H1 (cell line): ENCODE results near the gene DPT. TPM values are rescaled to one million over a fixed set of nuclear protein-coding genes. Genes with fewer than 3 reads are reported as not detected.

ENCODE experiments used
- CTCF ChIA-PET: fragments of 300-600 bp; sonication (Branson Sonifier 250); formaldehyde crosslinking; loops from one replicate; lab custom pipeline; 2021; ENCODE audit not compliant: partially characterized antibody; lab: Charles Lee
- POLR2A ChIA-PET: fragments of 300-600 bp; sonication (Branson Sonifier 250); formaldehyde crosslinking; loops from one replicate; lab custom pipeline; 2021; ENCODE audit warnings: inconsistent platforms; ENCODE audit not compliant: partially characterized antibody; lab: Charles Lee
- DNase-seq, 2 experiments: peaks; one replicate each; pipeline versions ENCODE4 v3.0.0 to v3.0.0-alpha.2; 2010 to 2022; ENCODE audit warnings: low spot score in 2 of 2, low read depth in 1 of 2, mixed read lengths in 1 of 2
- FAIRE-seq: peaks from 2 replicates; lab custom pipeline; 2011; peaks lifted over from hg19 to GRCh38; lab: Jason Lieb, UNC
- H2AFZ ChIP-seq: 2 replicates; pipeline ENCODE4 v1.8.1; 2012; ENCODE audit warnings: low read length, inconsistent platforms
- H2AK5ac ChIP-seq: 2 replicates; pipeline ENCODE4 v1.6.1; 2013; ENCODE audit warnings: low read depth, low read length
- H2BK120ac ChIP-seq: replicated peaks from 2 replicates; pipeline ENCODE3; 2013; ENCODE audit warnings: low read depth, low read length, inconsistent platforms
- H2BK12ac ChIP-seq: 2 replicates; pipeline ENCODE4 v1.6.1; 2013; ENCODE audit warnings: low read depth, low read length
- H2BK15ac ChIP-seq: 2 replicates; pipeline ENCODE4 v1.6.1; 2013; ENCODE audit warnings: low read length
- H2BK20ac ChIP-seq: 2 replicates; pipeline ENCODE4 v1.6.1; 2013; ENCODE audit warnings: low read length
- H2BK5ac ChIP-seq: 2 replicates; pipeline ENCODE4 v1.6.1; 2013; ENCODE audit warnings: low read depth, low read length
- H3K14ac ChIP-seq: 2 replicates; pipeline ENCODE4 v1.6.1; 2013; ENCODE audit warnings: inconsistent platforms; ENCODE audit not compliant: insufficient read length
- H3K18ac ChIP-seq: 2 replicates; pipeline ENCODE4 v1.6.1; 2013; ENCODE audit warnings: low read length; ENCODE audit errors: extremely low read depth
- H3K23ac ChIP-seq: 2 replicates; pipeline ENCODE4 v1.6.1; 2013; ENCODE audit warnings: inconsistent platforms; ENCODE audit not compliant: insufficient read length
- H3K23me2 ChIP-seq: 2 replicates; pipeline ENCODE4 v1.6.1; 2013; ENCODE audit warnings: low read depth, low read length
- H3K27ac ChIP-seq: 2 replicates; pipeline ENCODE4 v1.6.1; 2011; ENCODE audit warnings: low read depth, low read length, inconsistent platforms
- H3K27me3 ChIP-seq, 4 experiments: replicated peaks in 1 of 4; 1 replicate in 1 of 4; 2 replicates in 3 of 4; pipeline versions ENCODE4 v1.6.1 to v1.8.1; 2011 to 2013; ENCODE audit warnings: low read length in 3 of 4, mild to moderate bottlenecking in 3 of 4, inconsistent platforms in 2 of 4, mixed read lengths in 2 of 4, moderate library complexity in 1 of 4; ENCODE audit not compliant: control insufficient read depth in 3 of 4, insufficient read depth in 3 of 4; ENCODE audit errors: extremely low read depth in 1 of 4
- H3K36me3 ChIP-seq, 4 experiments: 2 replicates each; pipeline versions ENCODE4 v1.6.1 to v1.8.1; 2011 to 2013; ENCODE audit warnings: mild to moderate bottlenecking in 4 of 4, low read length in 3 of 4, moderate library complexity in 2 of 4, control low read depth in 1 of 4, inconsistent platforms in 1 of 4; ENCODE audit not compliant: insufficient read depth in 4 of 4, control insufficient read depth in 2 of 4
- H3K4ac ChIP-seq: replicated peaks from 2 replicates; pipeline ENCODE3; 2013; ENCODE audit warnings: low read length, low read depth, mixed read lengths, inconsistent platforms; ENCODE audit not compliant: insufficient read length
- H3K4me1 ChIP-seq, 4 experiments: replicated peaks in 1 of 4; 1 replicate in 1 of 4; 2 replicates in 3 of 4; pipeline versions ENCODE4 v1.6.1 to v1.8.1; 2011 to 2013; ENCODE audit warnings: low read length in 3 of 4, inconsistent platforms in 2 of 4, mixed read lengths in 1 of 4; ENCODE audit not compliant: insufficient read depth in 4 of 4, control insufficient read depth in 3 of 4
- H3K4me2 ChIP-seq, 2 experiments: 2 replicates each; pipeline versions ENCODE4 v1.6.1 to v1.8.1; 2011 to 2013; ENCODE audit warnings: low read depth in 2 of 2, low read length in 2 of 2, control low read depth in 1 of 2, inconsistent platforms in 1 of 2, mild to moderate bottlenecking in 1 of 2; ENCODE audit not compliant: insufficient read depth in 1 of 2
- H3K4me3 ChIP-seq, 4 experiments: fragments of 200-600, 300-600 bp in 1 of 4; sonication (generic), shearing (Covaris generic), sonication (Bioruptor Twin) in 1 of 4; 2 replicates each; pipeline versions ENCODE4 v1.5.1 to v1.8.1; 2011 to 2016; ENCODE audit warnings: low read length in 4 of 4, low read depth in 3 of 4, control low read depth in 2 of 4, inconsistent platforms in 2 of 4, mild to moderate bottlenecking in 2 of 4, mixed read lengths in 1 of 4, moderate library complexity in 1 of 4; ENCODE audit not compliant: insufficient read depth in 2 of 4; ENCODE audit errors: extremely low read depth in 1 of 4
- H3K56ac ChIP-seq: replicated peaks from 2 replicates; pipeline ENCODE3; 2013; ENCODE audit warnings: low read depth, mild to moderate bottlenecking, mixed read lengths, low read length, inconsistent platforms; ENCODE audit not compliant: insufficient read length
- H3K79me1 ChIP-seq: 2 replicates; pipeline ENCODE4 v1.6.1; 2013; ENCODE audit warnings: low read depth, low read length, control low read depth
- H3K79me2 ChIP-seq, 2 experiments: 2 replicates each; pipeline versions ENCODE4 v1.6.1 to v1.8.1; 2012 to 2013; ENCODE audit warnings: low read length in 2 of 2, mild to moderate bottlenecking in 2 of 2, inconsistent platforms in 1 of 2; ENCODE audit not compliant: insufficient read depth in 2 of 2, control insufficient read depth in 1 of 2
- H3K9ac ChIP-seq, 4 experiments: replicated peaks in 1 of 4; 1 replicate in 1 of 4; 2 replicates in 3 of 4; pipeline versions ENCODE4 v1.6.1 to v1.8.1; 2011 to 2013; ENCODE audit warnings: low read depth in 3 of 4, low read length in 3 of 4, control low read depth in 2 of 4, mild to moderate bottlenecking in 2 of 4, moderate library complexity in 2 of 4, inconsistent platforms in 1 of 4; ENCODE audit errors: extremely low read depth in 1 of 4
- H3K9me3 ChIP-seq, 2 experiments: 2 replicates each; pipeline versions ENCODE4 v1.6.1 to v1.8.1; 2012 to 2013; ENCODE audit warnings: mild to moderate bottlenecking in 2 of 2, moderate library complexity in 2 of 2, control low read depth in 1 of 2, inconsistent platforms in 1 of 2, low read depth in 1 of 2, low read length in 1 of 2, mixed read lengths in 1 of 2; ENCODE audit not compliant: insufficient read depth in 2 of 2
- H4K20me1 ChIP-seq, 2 experiments: replicated peaks in 1 of 2; 2 replicates each; pipeline versions ENCODE3 to v1.8.1; 2011 to 2013; ENCODE audit warnings: inconsistent platforms in 2 of 2, low read length in 2 of 2, mild to moderate bottlenecking in 1 of 2; ENCODE audit not compliant: insufficient read depth in 2 of 2, control insufficient read depth in 1 of 2
- H4K5ac ChIP-seq: 2 replicates; pipeline ENCODE4 v1.6.1; 2013; ENCODE audit warnings: low read length, low read depth, mixed read lengths, inconsistent platforms; ENCODE audit not compliant: insufficient read length
- H4K8ac ChIP-seq: 2 replicates; pipeline ENCODE4 v1.8.0; 2013; ENCODE audit warnings: mild to moderate bottlenecking, moderate library complexity, low read length, inconsistent platforms; ENCODE audit not compliant: insufficient read depth; ENCODE audit errors: extremely low read depth
- H4K91ac ChIP-seq: replicated peaks from 2 replicates; pipeline ENCODE3; 2013; ENCODE audit warnings: low read length, mixed read lengths, inconsistent platforms; ENCODE audit not compliant: insufficient read length
- BCL11A ChIP-seq, 2 experiments: IDR thresholded peaks; one replicate each; pipeline ENCODE4 v1.6.1; 2011; ENCODE audit warnings: low read depth in 2 of 2, low read length in 2 of 2, mild to moderate bottlenecking in 2 of 2
- JUN ChIP-seq: IDR thresholded peaks from 2 replicates; pipeline ENCODE4 v1.6.1; 2011; ENCODE audit warnings: low read depth, mild to moderate bottlenecking, improper control_type of control experiment, low read length
- RAD21 ChIP-seq, 2 experiments: IDR thresholded peaks in 1 of 2; conservative IDR thresholded peaks in 1 of 2; 2 replicates each; pipeline ENCODE4 v1.6.1; 2011; ENCODE audit warnings: low read depth in 2 of 2, low read length in 2 of 2, improper control_type of control experiment in 1 of 2, inconsistent platforms in 1 of 2, mild to moderate bottlenecking in 1 of 2, moderate library complexity in 1 of 2
- RFX5 ChIP-seq: IDR thresholded peaks from 2 replicates; pipeline ENCODE4 v1.6.1; 2011; ENCODE audit warnings: low read depth, low read length, improper control_type of control experiment, borderline replicate concordance
- SIRT6 ChIP-seq: IDR thresholded peaks from one replicate; pipeline ENCODE4 v1.7.1; 2012; ENCODE audit warnings: low read length, inconsistent platforms
- SUZ12 ChIP-seq: fragments of 200-600 bp; sonication (generic); IDR thresholded peaks from 2 replicates; pipeline ENCODE4 v1.6.1; 2012; ENCODE audit warnings: mild to moderate bottlenecking, inconsistent platforms, low read length, moderate library complexity, mixed read lengths
- TEAD4 ChIP-seq: IDR thresholded peaks from 2 replicates; pipeline ENCODE4 v1.6.1; 2012; ENCODE audit warnings: low read depth, low read length, inconsistent platforms, mixed read lengths
- whole genome bisulfite sequencing, 2 experiments: shearing (Covaris generic) in 1 of 2; methylation state at CpG; one replicate each; pipeline versions ENCODE4 v1.1.6 to v1.1.7; 2013 to 2015; ENCODE audit warnings: low lambda C conversion rate in 2 of 2, mixed read lengths in 2 of 2, inconsistent platforms in 1 of 2, low coverage in 1 of 2, missing lambda C conversion rate in 1 of 2; ENCODE audit not compliant: insufficient replicate concordance in 2 of 2, insufficient coverage in 1 of 2, insufficient read length in 1 of 2; ENCODE audit errors: extremely low coverage in 1 of 2, missing lambda C conversion rate in 1 of 2; 5-methylcytosine and 5-hydroxymethylcytosine counted together
- polyA plus RNA-seq, 7 experiments: library from polyadenylated mRNA; depleted of rRNA in 3 of 7; stranded (reverse) in 5 of 7; unstranded in 2 of 7; fragments of >200 nt in 5 of 7; fragments of 200-250 nt in 2 of 7; gene quantifications; 1 replicate in 5 of 7; 2 replicates in 1 of 7; 4 replicates in 1 of 7; pipeline versions ENCODE4 v1.2.1 to v1.2.3, GENCODE V29; 2011 to 2013; ENCODE audit warnings: missing spikeins in 2 of 7, mixed read lengths in 2 of 7
- total RNA-seq: library from RNA; stranded (reverse); fragmentation: NEBNext Ultra II Directional; extraction: Animal tissue kit (Norgen Biotek cat#: 25700); gene quantifications from 2 replicates; pipeline ENCODE4 v1.2.1, GENCODE V29; 2021
- TF ChIP-seq, protein P1 (sequence below): IDR thresholded peaks from 2 replicates; pipeline ENCODE4 v1.6.1; 2011; ENCODE audit warnings: low read length, improper control_type of control experiment

DPT gene
- total and polyA plus RNA-seq, 2 of the 8 experiments (the other 6 are each of a cell fraction or from before 2014, with no cell fraction given) = not detected

DNA sequence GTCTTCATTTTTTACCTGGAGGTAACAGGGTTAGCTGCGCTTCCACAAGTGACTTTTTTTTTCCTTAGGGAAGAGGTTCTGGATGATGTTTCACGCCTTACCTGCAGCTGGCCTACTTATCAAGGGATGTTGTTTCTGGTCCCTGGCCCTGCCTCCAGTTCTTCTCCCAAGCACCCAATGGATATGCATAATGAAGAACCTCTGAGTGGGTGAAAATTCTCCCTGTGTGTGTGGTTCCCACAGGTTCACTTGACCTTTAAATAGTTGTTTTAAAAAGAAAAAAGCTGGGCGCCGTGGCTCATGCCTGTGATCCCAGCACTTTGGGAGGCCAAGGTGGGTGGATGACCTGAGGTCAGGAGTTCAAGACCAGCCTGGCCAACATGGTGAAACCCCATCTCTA, 31.8 kb upstream of the DPT start:
- TF ChIP-seq RAD21 (IDR thresholded peaks at IDR 0.05 in 1 of 2, conservative IDR thresholded peaks at IDR 0.05 in 1 of 2; ENCODE audit: low read depth in 2 of 2, low read length in 2 of 2) (no peak), RFX5 (no peak), SUZ12 (no peak), JUN (no peak), TEAD4 (no peak), BCL11A (IDR thresholded peaks at IDR 0.05; ENCODE audit: low read depth in 2 of 2, low read length in 2 of 2) (no peak), SIRT6 (no peak)
- TF ChIP-seq, protein P1, sequence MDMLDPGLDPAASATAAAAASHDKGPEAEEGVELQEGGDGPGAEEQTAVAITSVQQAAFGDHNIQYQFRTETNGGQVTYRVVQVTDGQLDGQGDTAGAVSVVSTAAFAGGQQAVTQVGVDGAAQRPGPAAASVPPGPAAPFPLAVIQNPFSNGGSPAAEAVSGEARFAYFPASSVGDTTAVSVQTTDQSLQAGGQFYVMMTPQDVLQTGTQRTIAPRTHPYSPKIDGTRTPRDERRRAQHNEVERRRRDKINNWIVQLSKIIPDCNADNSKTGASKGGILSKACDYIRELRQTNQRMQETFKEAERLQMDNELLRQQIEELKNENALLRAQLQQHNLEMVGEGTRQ = no peak
- H2BK120ac ChIP-seq = no peak overlapping the region
- 86% methylated on average over 4 of the region's 4 CpGs; no CpG with 5 or more reads in 1 of the 2 experiments for WGBS, 2 experiments

More for the DNA sequence above, 31.8 kb upstream of the DPT start:
- DNase-seq = no peak
- Histone ChIP-seq H3K4me2 (no peak overlapping the region), H2BK12ac (no peak overlapping the region), H3K27ac (no peak overlapping the region), H3K4ac (no peak overlapping the region), H2BK5ac (no peak overlapping the region), H4K5ac (no peak overlapping the region), H3K9me3 (no peaks in the 10 kb centered on the region), H4K20me1 (no peaks in the 10 kb centered on the region), H3K36me3 (no peaks in the 10 kb centered on the region), H4K8ac (no peak overlapping the region), H3K79me2 (no peaks in the 10 kb centered on the region), H3K4me1 (no peaks in the 10 kb centered on the region), H3K23me2 (no peaks in the 10 kb centered on the region), H3K9ac (no peak overlapping the region), H2AK5ac (no peak overlapping the region), H2BK20ac (no peak overlapping the region), H3K4me3 (no peak overlapping the region), H3K56ac (no peak overlapping the region), H2AFZ (no peak overlapping the region), H3K23ac (no peak overlapping the region), H3K14ac (no peak overlapping the region), H2BK15ac (no peak overlapping the region), H4K91ac (no peak overlapping the region), H3K79me1 (no peaks in the 10 kb centered on the region), H3K27me3 (no peaks in the 10 kb centered on the region), H3K18ac (no peak overlapping the region)
- POLR2A ChIA-PET = no interaction called here
- FAIRE-seq = no peak
- CTCF ChIA-PET = interaction anchor here (1.2 kb wide), 1 partner anchor 418 kb away, joined by 3 read pairs; no protein-coding TSS in a partner anchor
